Fibroblast of lung (primary cell): ENCODE data around the gene CCT6A. TPM values are rescaled to one million over a fixed set of nuclear protein-coding genes. Genes with fewer than 3 reads are reported as not detected.

Experiments used
- DNase-seq, 2 donors: peaks; one replicate each; pipeline versions ENCODE4 v3.0.0 to v3.0.0-alpha.2; 2010; ENCODE audit warnings: low read depth in 2 of 2
- H2AFZ ChIP-seq: 2 replicates; pipeline ENCODE4 v1.5.1; 2012; ENCODE audit warnings: low read length, control low read depth, inconsistent platforms
- H3K27ac ChIP-seq: 2 replicates; pipeline ENCODE4 v1.5.1; 2011; ENCODE audit warnings: low read length, control low read depth; ENCODE audit not compliant: insufficient read depth
- H3K27me3 ChIP-seq: 2 replicates; pipeline ENCODE4 v1.5.1; 2011; ENCODE audit warnings: mild to moderate bottlenecking, low read length; ENCODE audit not compliant: control insufficient read depth, insufficient read depth
- H3K36me3 ChIP-seq: 2 replicates; pipeline ENCODE4 v1.5.1; 2011; ENCODE audit warnings: low read length; ENCODE audit not compliant: control insufficient read depth, insufficient read depth
- H3K4me1 ChIP-seq: 2 replicates; pipeline ENCODE4 v1.5.1; 2011; ENCODE audit warnings: low read length; ENCODE audit not compliant: control insufficient read depth, insufficient read depth; ENCODE audit errors: extremely low read depth
- H3K4me2 ChIP-seq: 2 replicates; pipeline ENCODE4 v1.5.1; 2011; ENCODE audit warnings: low read length, control low read depth; ENCODE audit not compliant: insufficient read depth; ENCODE audit errors: extremely low read depth
- H3K4me3 ChIP-seq, 4 experiments: fragments of 200-600 bp in 1 of 4; sonication (generic) in 1 of 4; replicated peaks in 1 of 4; 2 replicates each; pipeline ENCODE4 v1.5.1; 2011 to 2016; ENCODE audit warnings: low read length in 4 of 4, low read depth in 3 of 4, mild to moderate bottlenecking in 3 of 4, control low read depth in 2 of 4, inconsistent platforms in 1 of 4, mixed read lengths in 1 of 4; ENCODE audit not compliant: insufficient read depth in 1 of 4; ENCODE audit errors: control extremely low read depth in 1 of 4
- H3K79me2 ChIP-seq: 2 replicates; pipeline ENCODE4 v1.5.1; 2012; ENCODE audit warnings: mild to moderate bottlenecking, low read length, inconsistent platforms; ENCODE audit not compliant: control insufficient read depth, insufficient read depth
- H3K9ac ChIP-seq: 2 replicates; pipeline ENCODE4 v1.5.1; 2011; ENCODE audit warnings: mild to moderate bottlenecking, low read length, control low read depth; ENCODE audit not compliant: insufficient read depth
- H3K9me3 ChIP-seq: 2 replicates; pipeline ENCODE4 v1.5.1; 2012; ENCODE audit warnings: low read depth, low read length; ENCODE audit not compliant: control insufficient read depth, insufficient read depth
- H4K20me1 ChIP-seq: 2 replicates; pipeline ENCODE4 v1.5.1; 2011; ENCODE audit warnings: low read length; ENCODE audit not compliant: control insufficient read depth, insufficient read depth; ENCODE audit errors: extremely low read depth
- CTCF ChIP-seq, 2 donors: IDR thresholded peaks in 1 of 2; conservative IDR thresholded peaks in 1 of 2; 1 replicate in 1 of 2; 2 replicates in 1 of 2; pipeline ENCODE4 v1.5.1; 2011 to 2012; ENCODE audit warnings: low read length in 2 of 2, control low read depth in 1 of 2, inconsistent platforms in 1 of 2, low read depth in 1 of 2, mild to moderate bottlenecking in 1 of 2
- EZH2 ChIP-seq: IDR thresholded peaks from 2 replicates; pipeline ENCODE4 v1.5.1; 2012; ENCODE audit warnings: low read length, control low read depth, mild to moderate bottlenecking; ENCODE audit errors: missing control alignments
- polyA plus RNA-seq, 2 donors: library from polyadenylated mRNA; depleted of rRNA in 1 of 2; stranded (reverse) in 1 of 2; unstranded in 1 of 2; fragments of >200 nt; gene quantifications; 2 replicates each; pipeline ENCODE4 v1.2.1, GENCODE V29; 2011 to 2012; ENCODE audit warnings: missing spikeins in 1 of 2
- total RNA-seq: library from RNA; depleted of rRNA; stranded (reverse); fragments of >200 nt; gene quantifications from 2 replicates; pipeline ENCODE4 v1.2.1, GENCODE V29; 2014

The CCT6A gene
- total and polyA plus RNA-seq, 2 donors (not counting 1 experiment from before 2014, with no cell fraction given): 158 to 172 TPM

GRCh38 chr7:56074371-56074791, 22.8 kb downstream of the CCT6A start:
- H3K36me3 ChIP-seq: peaks cover 8% of the 10 kb centered on the region
- H3K27ac ChIP-seq: no peak overlapping the region
- peak overlapping the region; percentile 29 for H3K4me2 ChIP-seq
- TF ChIP-seq CTCF (conservative IDR thresholded peaks at IDR 0.05 in 1 of 2, IDR thresholded peaks at IDR 0.05 in 1 of 2; ENCODE audit: low read depth in 1 of 2, low read length in 2 of 2): peak; percentile 92 to 95
- no peak for TF ChIP-seq EZH2
- no peak overlapping the region for H3K9ac ChIP-seq
- no peaks in the 10 kb centered on the region for H3K27me3 ChIP-seq
- H4K20me1 ChIP-seq: no peaks in the 10 kb centered on the region
- no peak overlapping the region for H2AFZ ChIP-seq
- no peaks in the 10 kb centered on the region for H3K4me1 ChIP-seq
- no peaks in the 10 kb centered on the region for H3K9me3 ChIP-seq
- DNase-seq: peak; percentile 66 to 77
- H3K4me3 ChIP-seq: no peak overlapping the region
- no peaks in the 10 kb centered on the region for H3K79me2 ChIP-seq

GRCh38 chr7:56077681-56078080, 26.1 kb downstream of the CCT6A start:
- TF ChIP-seq CTCF (conservative IDR thresholded peaks at IDR 0.05 in 1 of 2, IDR thresholded peaks at IDR 0.05 in 1 of 2; ENCODE audit: low read depth in 1 of 2, low read length in 2 of 2) (no peak), EZH2 (no peak)
- DNase-seq: no peak
- H3K4me1 ChIP-seq: no peaks in the 10 kb centered on the region
- no peaks in the 10 kb centered on the region for H4K20me1 ChIP-seq
- no peak overlapping the region for H3K27ac ChIP-seq
- no peak overlapping the region for H2AFZ ChIP-seq
- no peaks in the 10 kb centered on the region for H3K9me3 ChIP-seq
- no peak overlapping the region for H3K4me3 ChIP-seq
- no peak overlapping the region for H3K4me2 ChIP-seq
- H3K9ac ChIP-seq: no peak overlapping the region
- H3K36me3 ChIP-seq: peaks cover 10% of the 10 kb centered on the region
- no peaks in the 10 kb centered on the region for H3K79me2 ChIP-seq
- no peaks in the 10 kb centered on the region for H3K27me3 ChIP-seq

GRCh38 chr7:56078196-56078595, 26.6 kb downstream of the CCT6A start:
- H3K4me1 ChIP-seq: no peaks in the 10 kb centered on the region
- TF ChIP-seq CTCF (conservative IDR thresholded peaks at IDR 0.05 in 1 of 2, IDR thresholded peaks at IDR 0.05 in 1 of 2; ENCODE audit: low read depth in 1 of 2, low read length in 2 of 2): no peak
- TF ChIP-seq EZH2: no peak
- H2AFZ ChIP-seq: no peak overlapping the region
- H3K36me3 ChIP-seq: peaks cover 10% of the 10 kb centered on the region
- H3K4me2 ChIP-seq: no peak overlapping the region
- no peak for DNase-seq
- H4K20me1 ChIP-seq: no peaks in the 10 kb centered on the region
- H3K27me3 ChIP-seq: no peaks in the 10 kb centered on the region
- no peak overlapping the region for H3K9ac ChIP-seq
- H3K9me3 ChIP-seq: no peaks in the 10 kb centered on the region
- no peaks in the 10 kb centered on the region for H3K79me2 ChIP-seq
- no peak overlapping the region for H3K27ac ChIP-seq
- H3K4me3 ChIP-seq: no peak overlapping the region
